Measurements from ENCODE around the gene DUSP15. TPM values are rescaled to one million over a fixed set of nuclear protein-coding genes. Genes with fewer than 3 reads are reported as not detected.

Gene DUSP15
- total and polyA plus RNA-seq, 7 experiments from 2014 or later, result not detected

- Histone ChIP-seq H3K4me1 (ENCODE audit: control insufficient read depth in 2 of 2, insufficient read depth in 2 of 2, low read length in 2 of 2) (no peaks in the 10 kb centered on the region), H3K4me3 (ENCODE audit: low read length) (no peak overlapping the region), H3K27ac (ENCODE audit: low read depth, low read length) (no peak overlapping the region), H3K27me3 (ENCODE audit: control insufficient read depth in 2 of 2, insufficient read depth in 2 of 2, low read length in 2 of 2) (no peaks in the 10 kb centered on the region), H3K36me3 (ENCODE audit: control insufficient read depth in 2 of 3, insufficient read depth in 3 of 3, low read length in 3 of 3) (no peaks in the 10 kb centered on the region), H3K9me3 (ENCODE audit: control insufficient read depth in 2 of 3, low read length in 3 of 3) (no peaks in the 10 kb centered on the region)
- ChIA-PET POLR2A (no interaction called here), CTCF (no interaction called here)
- peaks cover 0 to 3% (median 0%) of the 10 kb centered on the region in 7 donors for H3K4me1 Mint-ChIP-seq
- no peak for DNase-seq
- H3K9me3 Mint-ChIP-seq, result peaks cover 0 to 2% (median 0%) of the 10 kb centered on the region in 11 donors
- no peak overlapping the region for H3K27ac Mint-ChIP-seq
- ATAC-seq, result peak; percentile 29
- intact Hi-C loops (cut with micrococcal nuclease), result no loop called here
- no peaks in the 10 kb centered on the region for H3K36me3 Mint-ChIP-seq
- no peak overlapping the region for H3K4me3 Mint-ChIP-seq
- H3K27me3 Mint-ChIP-seq, result peaks cover 0 to 7% (median 0%) of the 10 kb centered on the region in 5 donors
Observed at GRCh38 chr20:31908016-31908415, 37.7 kb upstream of the DUSP15 start.

DNA sequence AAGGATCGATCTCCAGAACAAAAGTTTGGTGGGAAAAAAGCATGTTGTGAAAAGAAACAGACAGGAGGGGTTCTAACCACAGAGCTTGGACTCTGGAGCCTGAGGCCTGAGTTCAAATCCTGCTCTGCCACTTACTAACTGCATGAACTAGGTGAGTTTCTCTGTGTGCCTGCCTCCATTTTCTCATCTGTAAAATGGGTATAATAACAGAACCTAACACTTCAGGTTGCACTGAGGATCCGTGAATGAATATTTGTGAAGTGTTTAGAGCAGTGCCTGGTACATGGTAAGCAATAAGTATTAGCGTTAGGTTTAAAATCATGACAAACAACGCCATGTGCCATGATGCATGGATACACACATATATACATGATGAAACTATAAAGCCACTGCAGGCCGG lies 36.7 kb upstream of the DUSP15 start:
- Histone ChIP-seq H3K9me3 (ENCODE audit: control insufficient read depth in 2 of 3, low read length in 3 of 3) (no peaks in the 10 kb centered on the region), H3K36me3 (ENCODE audit: control insufficient read depth in 2 of 3, insufficient read depth in 3 of 3, low read length in 3 of 3) (no peaks in the 10 kb centered on the region), H3K4me3 (ENCODE audit: low read length) (no peak overlapping the region), H3K27ac (ENCODE audit: low read depth, low read length) (no peak overlapping the region), H3K4me1 (ENCODE audit: control insufficient read depth in 2 of 2, insufficient read depth in 2 of 2, low read length in 2 of 2) (no peaks in the 10 kb centered on the region), H3K27me3 (ENCODE audit: control insufficient read depth in 2 of 2, insufficient read depth in 2 of 2, low read length in 2 of 2) (no peaks in the 10 kb centered on the region)
- DNase-seq (no peak), ATAC-seq (no peak)
- intact Hi-C loops (cut with micrococcal nuclease), result no loop called here
- Mint-ChIP-seq H3K4me3 (no peak overlapping the region), H3K27ac (no peak overlapping the region), H3K27me3 (peaks cover 0 to 10% (median 0%) of the 10 kb centered on the region in 5 donors), H3K4me1 (peaks cover 0 to 3% (median 0%) of the 10 kb centered on the region in 7 donors), H3K9me3 (peaks cover 0 to 2% (median 0%) of the 10 kb centered on the region in 11 donors), H3K36me3 (no peaks in the 10 kb centered on the region)
- ChIA-PET CTCF (no interaction called here), POLR2A (interaction anchor here (0.5 kb wide), 1 partner anchor 830 kb away, joined by 3 read pairs; no protein-coding TSS in a partner anchor)

DNA sequence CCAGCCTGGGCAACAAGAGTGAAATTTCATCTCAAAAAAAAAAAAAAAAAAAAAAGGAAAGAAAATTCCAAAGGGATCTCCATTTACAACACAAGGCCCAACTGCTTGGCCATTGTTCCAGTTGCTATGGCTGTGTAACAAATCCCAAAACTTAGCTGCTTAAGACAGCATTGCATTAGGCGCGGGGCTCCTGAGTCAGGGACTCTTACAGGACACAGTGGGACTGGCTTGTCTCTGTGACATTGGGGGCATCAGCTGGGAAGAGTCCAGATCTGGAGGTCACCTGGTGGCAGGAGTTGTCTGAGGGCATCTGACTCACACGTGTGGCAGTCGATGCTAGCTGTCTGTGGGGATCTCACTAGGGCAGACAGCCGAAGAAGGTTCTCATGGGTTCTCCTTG lies 35.7 kb upstream of the DUSP15 start:
- Histone ChIP-seq H3K4me1 (ENCODE audit: control insufficient read depth in 2 of 2, insufficient read depth in 2 of 2, low read length in 2 of 2) (no peaks in the 10 kb centered on the region), H3K36me3 (ENCODE audit: control insufficient read depth in 2 of 3, insufficient read depth in 3 of 3, low read length in 3 of 3) (no peaks in the 10 kb centered on the region), H3K9me3 (ENCODE audit: control insufficient read depth in 2 of 3, low read length in 3 of 3) (no peaks in the 10 kb centered on the region), H3K27me3 (ENCODE audit: control insufficient read depth in 2 of 2, insufficient read depth in 2 of 2, low read length in 2 of 2) (no peaks in the 10 kb centered on the region), H3K4me3 (ENCODE audit: low read length) (no peak overlapping the region), H3K27ac (ENCODE audit: low read depth, low read length) (no peak overlapping the region)
- ChIA-PET CTCF (no interaction called here), POLR2A (no interaction called here)
- no peak for DNase-seq
- H3K36me3 Mint-ChIP-seq, result no peaks in the 10 kb centered on the region
- H3K27ac Mint-ChIP-seq, result no peak overlapping the region
- H3K4me3 Mint-ChIP-seq, result no peak overlapping the region
- ATAC-seq, result no peak
- intact Hi-C loops (cut with micrococcal nuclease), result no loop called here
- peaks cover 0 to 2% (median 0%) of the 10 kb centered on the region in 11 donors for H3K9me3 Mint-ChIP-seq
- peaks cover 0 to 10% (median 0%) of the 10 kb centered on the region in 5 donors for H3K27me3 Mint-ChIP-seq
- peaks cover 0 to 3% (median 0%) of the 10 kb centered on the region in 7 donors for H3K4me1 Mint-ChIP-seq

DNA sequence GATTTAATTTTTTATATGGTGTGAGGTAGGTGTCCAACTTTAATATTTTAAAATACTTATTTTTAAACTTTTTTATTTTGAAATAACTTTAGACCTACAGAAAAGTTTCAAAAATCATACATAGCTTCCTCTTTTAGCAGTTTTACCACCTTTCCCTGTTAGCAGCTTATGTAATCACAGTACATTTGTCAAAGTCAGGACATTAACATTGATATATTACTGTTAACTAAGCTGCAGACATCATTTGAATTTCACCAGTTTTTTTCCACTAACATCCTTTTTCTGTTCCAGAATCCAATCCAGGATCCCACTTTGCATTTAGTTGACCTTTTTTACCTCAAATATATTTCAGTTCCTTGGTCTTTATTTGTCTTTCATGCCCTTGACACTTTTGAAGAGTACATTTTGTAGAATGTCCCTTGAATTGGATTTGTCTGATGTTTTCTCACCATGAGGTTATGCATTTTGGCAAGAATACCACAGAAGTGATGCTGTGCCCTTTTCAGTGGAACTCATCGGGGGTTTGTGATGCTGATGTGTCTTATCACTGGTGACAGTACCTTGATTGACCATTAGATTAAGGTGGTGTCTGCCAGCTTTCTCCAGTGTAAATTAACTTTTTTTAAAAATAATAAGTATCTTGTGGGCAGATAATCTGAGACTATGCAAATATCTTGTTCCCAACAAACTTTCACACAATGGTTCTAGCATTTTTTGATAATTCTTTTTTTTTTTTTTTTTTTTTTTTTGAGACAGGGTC lies 33.5 kb upstream of the DUSP15 start:
- Histone ChIP-seq H3K4me3 (ENCODE audit: low read length) (no peak overlapping the region), H3K27me3 (ENCODE audit: control insufficient read depth in 2 of 2, insufficient read depth in 2 of 2, low read length in 2 of 2) (no peaks in the 10 kb centered on the region), H3K9me3 (ENCODE audit: control insufficient read depth in 2 of 3, low read length in 3 of 3) (no peaks in the 10 kb centered on the region), H3K36me3 (ENCODE audit: control insufficient read depth in 2 of 3, insufficient read depth in 3 of 3, low read length in 3 of 3) (no peaks in the 10 kb centered on the region), H3K4me1 (ENCODE audit: control insufficient read depth in 2 of 2, insufficient read depth in 2 of 2, low read length in 2 of 2) (no peaks in the 10 kb centered on the region), H3K27ac (ENCODE audit: low read depth, low read length) (no peak overlapping the region)
- intact Hi-C loops (cut with micrococcal nuclease), result no loop called here
- DNase-seq, result no peak
- no peak overlapping the region for H3K27ac Mint-ChIP-seq
- ChIA-PET CTCF (interaction anchor here (0.6 kb wide), 1 partner anchor 14 kb away, joined by 3 read pairs; no protein-coding TSS in a partner anchor), POLR2A (no interaction called here)
- H3K9me3 Mint-ChIP-seq, result peaks cover 0 to 2% (median 0%) of the 10 kb centered on the region in 11 donors
- peaks cover 0 to 14% (median 5%) of the 10 kb centered on the region in 5 donors for H3K27me3 Mint-ChIP-seq
- H3K36me3 Mint-ChIP-seq, result no peaks in the 10 kb centered on the region
- no peak overlapping the region for H3K4me3 Mint-ChIP-seq
- no peak for ATAC-seq
- H3K4me1 Mint-ChIP-seq, result peaks cover 0 to 3% (median 0%) of the 10 kb centered on the region in 7 donors

DNA sequence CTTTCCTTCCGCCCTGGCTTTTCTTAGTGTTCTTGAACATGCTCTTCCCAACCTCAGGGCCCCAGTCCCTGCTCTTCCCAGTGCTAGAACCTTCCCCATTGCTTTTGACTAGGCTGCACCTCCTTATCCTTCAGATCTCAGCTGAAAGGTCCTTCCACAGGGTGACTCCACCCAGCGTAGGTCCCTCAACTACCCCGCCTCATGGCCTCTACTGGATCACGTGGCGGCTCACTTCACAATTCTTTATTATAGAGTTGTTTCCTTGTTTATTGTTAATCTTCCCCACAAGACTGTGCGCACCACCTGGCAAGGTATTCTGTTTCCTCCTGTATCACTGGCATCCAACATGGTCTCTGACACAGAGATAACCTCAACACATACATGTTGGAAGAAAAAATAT lies 31.3 kb upstream of the DUSP15 start:
- H3K36me3 ChIP-seq (ENCODE audit: control insufficient read depth in 2 of 3, insufficient read depth in 3 of 3, low read length in 3 of 3), result no peaks in the 10 kb centered on the region
- no peak overlapping the region for H3K4me3 Mint-ChIP-seq
- no peak overlapping the region for H3K4me3 ChIP-seq (ENCODE audit: low read length)
- H3K4me1 Mint-ChIP-seq, result no peaks in the 10 kb centered on the region
- H3K36me3 Mint-ChIP-seq, result no peaks in the 10 kb centered on the region
- intact Hi-C loops (cut with micrococcal nuclease), result no loop called here
- POLR2A ChIA-PET, result no interaction called here
- H3K27me3 Mint-ChIP-seq, result peaks cover 5 to 20% (median 8%) of the 10 kb centered on the region in 5 donors
- H3K9me3 Mint-ChIP-seq, result peaks cover 0 to 2% (median 0%) of the 10 kb centered on the region in 11 donors
- no peaks in the 10 kb centered on the region for H3K4me1 ChIP-seq (ENCODE audit: control insufficient read depth in 2 of 2, insufficient read depth in 2 of 2, low read length in 2 of 2)
- CTCF ChIA-PET, result no interaction called here
- no peak overlapping the region for H3K27ac Mint-ChIP-seq
- H3K27ac ChIP-seq (ENCODE audit: low read depth, low read length), result no peak overlapping the region
- no peaks in the 10 kb centered on the region for H3K9me3 ChIP-seq (ENCODE audit: control insufficient read depth in 2 of 3, low read length in 3 of 3)
- H3K27me3 ChIP-seq (ENCODE audit: control insufficient read depth in 2 of 2, insufficient read depth in 2 of 2, low read length in 2 of 2), result no peaks in the 10 kb centered on the region
- no peak for DNase-seq
- no peak for ATAC-seq

- H3K27ac ChIP-seq (ENCODE audit: low read depth, low read length), result no peak overlapping the region
- H3K4me1 ChIP-seq (ENCODE audit: control insufficient read depth in 2 of 2, insufficient read depth in 2 of 2, low read length in 2 of 2), result no peaks in the 10 kb centered on the region
- Mint-ChIP-seq H3K27ac (no peak overlapping the region), H3K9me3 (peaks cover 0 to 9% (median 4%) of the 10 kb centered on the region in 11 donors), H3K36me3 (peaks cover 0 to 4% (median 0%) of the 10 kb centered on the region in 5 donors), H3K4me3 (no peak overlapping the region), H3K27me3 (peaks cover 8 to 16% (median 15%) of the 10 kb centered on the region in 5 donors), H3K4me1 (peaks cover 0 to 3% (median 0%) of the 10 kb centered on the region in 7 donors)
- H3K9me3 ChIP-seq (ENCODE audit: control insufficient read depth in 2 of 3, low read length in 3 of 3), result no peaks in the 10 kb centered on the region
- H3K36me3 ChIP-seq (ENCODE audit: control insufficient read depth in 2 of 3, insufficient read depth in 3 of 3, low read length in 3 of 3), result no peaks in the 10 kb centered on the region
- no peak overlapping the region for H3K4me3 ChIP-seq (ENCODE audit: low read length)
- DNase-seq, result no peak
- CTCF ChIA-PET, result no interaction called here
- intact Hi-C loops (cut with micrococcal nuclease), result no loop called here
- no peak for ATAC-seq
- POLR2A ChIA-PET, result no interaction called here
- no peaks in the 10 kb centered on the region for H3K27me3 ChIP-seq (ENCODE audit: control insufficient read depth in 2 of 2, insufficient read depth in 2 of 2, low read length in 2 of 2)
Observed at GRCh38 chr20:31897541-31897940, 27.2 kb upstream of the DUSP15 start.

- ChIA-PET POLR2A (no interaction called here), CTCF (no interaction called here)
- no peaks in the 10 kb centered on the region for H3K36me3 ChIP-seq (ENCODE audit: control insufficient read depth in 2 of 3, insufficient read depth in 3 of 3, low read length in 3 of 3)
- ATAC-seq, result no peak
- H3K4me3 Mint-ChIP-seq, result no peak overlapping the region
- peaks cover 0 to 3% (median 0%) of the 10 kb centered on the region in 7 donors for H3K4me1 Mint-ChIP-seq
- H3K27ac Mint-ChIP-seq, result no peak overlapping the region
- peaks cover 8 to 18% (median 16%) of the 10 kb centered on the region in 5 donors for H3K27me3 Mint-ChIP-seq
- H3K27me3 ChIP-seq (ENCODE audit: control insufficient read depth in 2 of 2, insufficient read depth in 2 of 2, low read length in 2 of 2), result no peaks in the 10 kb centered on the region
- peaks cover 0 to 9% (median 4%) of the 10 kb centered on the region in 11 donors for H3K9me3 Mint-ChIP-seq
- H3K4me1 ChIP-seq (ENCODE audit: control insufficient read depth in 2 of 2, insufficient read depth in 2 of 2, low read length in 2 of 2), result no peaks in the 10 kb centered on the region
- intact Hi-C loops (cut with micrococcal nuclease), result no loop called here
- H3K36me3 Mint-ChIP-seq, result peaks cover 0 to 4% (median 0%) of the 10 kb centered on the region in 5 donors
- no peaks in the 10 kb centered on the region for H3K9me3 ChIP-seq (ENCODE audit: control insufficient read depth in 2 of 3, low read length in 3 of 3)
- no peak for DNase-seq
- H3K27ac ChIP-seq (ENCODE audit: low read depth, low read length), result no peak overlapping the region
- no peak overlapping the region for H3K4me3 ChIP-seq (ENCODE audit: low read length)
Observed at GRCh38 chr20:31896049-31896448, 25.7 kb upstream of the DUSP15 start.
